CD4-positive, alpha-beta T cell treated with Interferon gamma for 1 hour (primary cell): ENCODE results near the gene SPRR2A.
"Not testable (repeated sequence)": the region's sequence is repeated elsewhere in the genome, so short reads cannot be mapped to it uniquely, and the experiment has no call there.

Source experiments
- DNase-seq: peaks from one replicate; pipeline ENCODE4 v3.0.0-alpha.2; 2020

SPRR2A gene

DNA sequence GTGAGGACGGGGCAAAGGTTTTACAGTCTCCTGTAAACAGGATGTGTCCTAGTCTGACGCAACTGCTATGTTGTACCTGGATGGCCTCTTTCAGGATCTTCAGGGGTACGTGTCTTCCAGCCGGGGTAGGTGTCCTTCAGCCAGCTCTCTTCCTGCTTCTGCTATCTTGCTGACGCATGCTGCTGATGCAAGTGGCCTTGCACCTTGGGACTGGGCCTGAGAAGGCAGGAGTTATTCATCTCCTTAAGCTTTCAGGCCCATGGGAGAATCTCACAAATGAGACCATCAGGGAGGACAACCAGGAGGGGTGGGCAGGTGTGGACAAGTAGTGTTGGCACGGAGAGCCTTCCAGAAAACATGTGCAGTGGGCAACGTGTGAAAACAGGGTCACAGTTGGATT lies 34.2 kb downstream of the SPRR2A start:
- no peak for DNase-seq

DNA sequence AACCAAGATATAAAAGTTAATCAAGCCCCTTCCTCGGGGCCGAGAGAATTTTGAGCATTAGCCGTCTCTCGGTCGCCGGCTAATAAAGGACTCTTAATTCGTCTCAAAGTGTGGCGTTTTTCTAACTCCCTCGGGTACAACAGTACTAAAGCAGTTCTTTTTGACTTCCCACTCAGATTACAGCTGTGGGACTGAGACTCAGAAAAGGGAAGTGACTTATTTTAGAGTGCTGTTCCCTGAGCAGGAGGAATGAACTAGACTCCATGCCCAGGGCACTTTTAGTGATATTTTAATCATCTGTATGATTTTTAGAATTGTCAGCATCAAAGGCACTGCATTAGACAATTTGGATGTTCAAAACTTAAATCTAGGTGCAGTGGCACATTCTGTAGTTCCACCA lies 35.0 kb downstream of the SPRR2A start:
- DNase-seq = not testable (repeated sequence)

DNA sequence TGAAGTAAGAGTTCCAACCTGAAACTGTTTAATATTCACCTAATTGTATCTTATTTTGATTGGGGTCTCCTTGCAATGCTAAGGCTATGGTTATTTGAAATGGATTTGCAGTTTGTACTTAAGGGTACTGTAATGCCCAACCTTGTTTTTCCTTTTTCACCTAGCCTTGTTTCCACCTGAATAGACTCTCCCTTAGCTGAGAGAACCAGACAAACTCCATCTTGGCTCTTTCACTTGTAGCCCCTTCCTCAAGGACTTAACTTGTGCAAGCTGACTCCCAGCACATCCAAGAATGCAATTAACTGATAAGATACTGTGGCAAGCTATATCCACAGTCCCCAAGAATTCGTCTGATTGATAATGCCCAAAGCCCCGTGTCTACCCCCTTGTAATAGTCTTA lies 35.5 kb downstream of the SPRR2A start:
- not testable (repeated sequence) for DNase-seq

DNA sequence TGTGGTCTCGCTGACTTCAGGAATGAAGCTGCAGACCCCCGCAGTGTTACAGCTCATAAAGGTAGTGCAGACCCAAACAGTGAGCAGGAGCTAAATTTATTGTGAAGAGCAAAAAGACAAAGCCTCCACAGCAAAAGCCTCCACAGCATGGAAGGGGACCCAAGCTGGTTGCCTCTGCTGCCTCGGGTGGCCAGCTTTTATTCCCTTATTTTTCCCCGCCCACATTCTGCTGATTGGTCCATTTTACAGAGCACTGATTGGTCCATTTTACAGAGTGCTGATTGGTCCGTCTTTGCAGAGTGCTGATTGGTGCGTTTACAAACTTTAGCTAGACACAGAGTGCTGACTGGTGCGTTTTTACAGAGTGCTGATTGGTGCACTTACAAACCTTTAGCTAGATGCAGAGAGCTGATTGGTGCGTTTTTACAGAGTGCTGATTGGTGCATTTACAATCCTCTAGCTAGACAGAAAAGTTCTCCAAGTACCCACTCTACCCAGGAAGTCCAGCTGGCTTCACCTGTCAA lies 46.0 kb downstream of the SPRR2A start:
- DNase-seq = not testable (repeated sequence)
